ENCODE data around the gene ZNF823. TPM values are rescaled to one million over a fixed set of nuclear protein-coding genes. Genes with fewer than 3 reads are reported as not detected.
A peak's percentile ranks its signal among the peaks of the same experiment; 100 is the strongest.

ZNF823 gene
- polyA plus RNA-seq, 1 donor: 13.4 TPM

- DNase-seq: no peak
These were observed 7.1 kb upstream of the ZNF823 start for GRCh38 chr19:11745869-11746268.

- DNase-seq: peak; percentile 31
These were observed 591 bp downstream of the ZNF823 start for GRCh38 chr19:11737964-11738745.

GRCh38 chr19:11736696-11737095 is 2.0 kb downstream of the ZNF823 start:
- no peak for DNase-seq

- DNase-seq: no peak
These were observed 3.4 kb downstream of the ZNF823 start for GRCh38 chr19:11735375-11735774.

- no peak for DNase-seq
These were observed 9.2 kb downstream of the ZNF823 start for GRCh38 chr19:11729586-11729985.

- no peak for DNase-seq
These were observed 16.3 kb downstream of the ZNF823 start for GRCh38 chr19:11722414-11722813.

- no peak for DNase-seq
These were observed 17.1 kb downstream of the ZNF823 start for GRCh38 chr19:11721681-11722080.

- DNase-seq: no peak
These were observed 28.4 kb downstream of the ZNF823 start for GRCh38 chr19:11710313-11710712.

- DNase-seq: no peak
These were observed 30.3 kb downstream of the ZNF823 start for GRCh38 chr19:11708457-11708856.

GRCh38 chr19:11705474-11705873 is 33.3 kb downstream of the ZNF823 start:
- peak; percentile 4 for DNase-seq

GRCh38 chr19:11704626-11705025 is 34.1 kb downstream of the ZNF823 start:
- DNase-seq: no peak

GRCh38 chr19:11699931-11700794 is 38.6 kb downstream of the ZNF823 start:
- peak; percentile 40 for DNase-seq

GRCh38 chr19:11698231-11698630 is 40.5 kb downstream of the ZNF823 start:
- no peak for DNase-seq

- no peak for DNase-seq
These were observed 41.4 kb downstream of the ZNF823 start for GRCh38 chr19:11697284-11697855.

GRCh38 chr19:11694533-11695439 is 44.0 kb downstream of the ZNF823 start:
- DNase-seq: peak; percentile 96

- DNase-seq: peak; percentile 17
These were observed 44.9 kb downstream of the ZNF823 start for GRCh38 chr19:11693505-11694499.

- peak; percentile 37 for DNase-seq
These were observed 46.5 kb downstream of the ZNF823 start for GRCh38 chr19:11692127-11692790.

- no peak for DNase-seq
These were observed 52.8 kb downstream of the ZNF823 start for GRCh38 chr19:11685676-11686650.
